ENCODE measurements around the gene BTN1A1.

Gene BTN1A1

DNA sequence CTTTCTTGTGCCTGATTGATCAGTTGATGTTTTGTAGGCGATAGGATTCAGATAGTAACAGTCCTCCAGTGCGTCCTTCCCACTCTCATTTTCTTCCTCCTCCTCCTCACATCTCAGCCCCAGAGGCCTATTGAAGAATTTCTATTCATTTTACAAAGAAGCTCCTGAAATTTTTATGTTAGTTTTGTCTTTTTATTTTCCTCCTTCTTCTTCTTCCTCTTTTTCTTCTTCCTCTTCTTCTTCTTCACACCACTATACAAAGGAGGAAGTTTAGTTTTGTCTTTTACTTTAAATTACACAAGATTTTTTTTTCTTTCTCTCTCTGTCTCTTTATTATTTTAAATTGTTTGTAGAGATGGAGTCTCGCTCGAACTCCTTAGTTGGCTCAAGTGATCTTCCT lies 23.2 kb upstream of the BTN1A1 start:
- H3K27ac ChIP-seq (ENCODE audit: low read depth, low read length): no peak overlapping the region
- no peak overlapping the region for H3K4me3 ChIP-seq (ENCODE audit: low read length)
- H3K36me3 ChIP-seq (ENCODE audit: insufficient read depth, low read length): no peaks in the 10 kb centered on the region
- H3K9me3 ChIP-seq (ENCODE audit: insufficient read depth, low read depth, low read length): peaks cover 15% of the 10 kb centered on the region
- no peak overlapping the region for H3K9ac ChIP-seq (ENCODE audit: low read depth, low read length)
- peaks cover 26% of the 10 kb centered on the region for H3K4me1 ChIP-seq (ENCODE audit: insufficient read depth, low read length)
- no peaks in the 10 kb centered on the region for H3K27me3 ChIP-seq (ENCODE audit: insufficient read depth, low read length)
- WGBS: 89% methylated on average over 4 of the region's 4 CpGs

DNA sequence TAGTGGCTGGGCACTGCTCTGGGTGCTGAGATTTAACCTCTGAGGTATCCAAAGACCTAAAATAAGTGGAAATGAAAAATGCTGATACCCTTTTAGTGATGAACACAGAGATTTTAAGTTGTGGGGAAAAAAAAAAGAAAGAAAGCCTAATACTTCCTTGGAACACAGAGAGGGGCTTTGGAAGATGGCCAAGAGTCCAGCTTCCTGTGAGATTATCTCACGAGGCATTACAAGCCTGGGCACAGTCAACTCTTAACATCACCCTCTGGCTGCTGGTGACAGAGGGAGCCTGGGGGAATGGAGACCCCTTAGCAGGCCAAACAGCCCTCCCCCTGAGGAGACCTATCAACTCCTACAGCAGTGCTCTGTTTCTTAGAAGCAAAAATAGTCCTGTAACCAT lies 22.7 kb upstream of the BTN1A1 start:
- Histone ChIP-seq H3K4me1 (ENCODE audit: insufficient read depth, low read length) (peaks cover 26% of the 10 kb centered on the region), H3K4me3 (ENCODE audit: low read length) (no peak overlapping the region), H3K27me3 (ENCODE audit: insufficient read depth, low read length) (no peaks in the 10 kb centered on the region), H3K36me3 (ENCODE audit: insufficient read depth, low read length) (no peaks in the 10 kb centered on the region), H3K9me3 (ENCODE audit: insufficient read depth, low read depth, low read length) (peaks cover 11% of the 10 kb centered on the region), H3K9ac (ENCODE audit: low read depth, low read length) (no peak overlapping the region), H3K27ac (ENCODE audit: low read depth, low read length) (no peak overlapping the region)
- 100% methylated on average over 1 of the region's 1 CpG for WGBS

DNA sequence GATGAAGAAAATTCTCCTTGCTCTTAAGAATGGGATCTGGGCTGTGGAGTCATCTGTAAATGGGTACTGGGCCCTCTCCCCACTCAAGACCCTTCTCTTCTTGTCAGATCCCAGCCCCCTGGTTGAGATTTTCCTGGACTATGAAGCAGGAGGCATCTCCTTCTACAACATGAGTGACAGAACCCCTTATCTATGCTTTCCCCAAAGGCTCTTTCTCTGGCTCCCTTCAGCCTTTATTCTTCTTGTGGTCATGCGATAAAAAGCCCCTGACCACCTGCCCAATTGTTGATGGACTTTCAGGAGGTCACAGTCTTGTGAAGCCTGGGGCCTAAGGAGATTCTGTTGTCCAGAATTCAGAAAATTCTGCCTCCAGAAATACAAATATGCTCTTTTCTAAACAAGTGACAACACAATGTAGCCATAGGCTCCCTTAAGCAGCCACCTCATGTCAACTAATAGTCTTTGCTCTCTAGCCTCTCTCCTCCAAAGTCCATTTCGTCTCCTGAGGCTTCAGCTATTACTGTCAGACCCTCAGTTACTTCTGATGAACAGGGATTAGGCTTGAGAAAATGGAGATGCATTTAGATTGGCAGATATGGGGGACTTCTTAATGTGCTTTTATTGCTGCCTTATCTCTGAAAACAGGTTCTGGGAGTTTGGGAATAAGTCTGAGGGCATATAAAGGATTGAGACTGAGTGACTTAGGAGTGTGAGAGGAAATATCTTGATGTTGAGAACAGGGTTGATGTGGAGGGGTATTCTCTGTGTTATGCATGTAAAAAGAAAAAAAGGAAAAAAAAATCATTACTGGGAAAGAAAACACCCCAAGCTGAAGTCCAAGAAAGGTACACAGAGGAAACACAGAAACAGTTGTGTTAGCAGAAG lies 21.8 kb upstream of the BTN1A1 start:
- no peaks in the 10 kb centered on the region for H3K36me3 ChIP-seq (ENCODE audit: insufficient read depth, low read length)
- WGBS: 87% methylated on average over 2 of the region's 2 CpGs
- H3K9ac ChIP-seq (ENCODE audit: low read depth, low read length): no peak overlapping the region
- H3K4me1 ChIP-seq (ENCODE audit: insufficient read depth, low read length): peaks cover 26% of the 10 kb centered on the region
- no peaks in the 10 kb centered on the region for H3K27me3 ChIP-seq (ENCODE audit: insufficient read depth, low read length)
- no peak overlapping the region for H3K4me3 ChIP-seq (ENCODE audit: low read length)
- no peak overlapping the region for H3K27ac ChIP-seq (ENCODE audit: low read depth, low read length)
- peaks cover 4% of the 10 kb centered on the region; the same call in 1 of the 2 replicates for H3K9me3 ChIP-seq (ENCODE audit: insufficient read depth, low read depth, low read length)

DNA sequence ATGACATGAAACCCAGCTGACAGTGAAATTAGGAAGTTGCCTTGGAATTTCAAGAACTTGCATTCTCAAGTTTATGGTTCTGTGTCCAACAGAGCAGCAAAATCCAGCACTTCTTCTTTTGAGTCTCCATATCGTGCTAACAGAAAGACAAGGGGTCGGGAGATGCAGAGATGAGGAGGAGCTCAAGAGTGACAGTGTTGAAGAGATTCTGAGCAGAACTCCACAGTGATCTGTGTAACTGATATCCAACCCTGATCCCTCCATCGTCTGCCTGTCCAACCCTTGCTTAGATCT lies 21.2 kb upstream of the BTN1A1 start:
- Histone ChIP-seq H3K4me1 (ENCODE audit: insufficient read depth, low read length) (peaks cover 25% of the 10 kb centered on the region), H3K27me3 (ENCODE audit: insufficient read depth, low read length) (no peaks in the 10 kb centered on the region), H3K9ac (ENCODE audit: low read depth, low read length) (no peak overlapping the region), H3K36me3 (ENCODE audit: insufficient read depth, low read length) (no peaks in the 10 kb centered on the region), H3K4me3 (ENCODE audit: low read length) (no peak overlapping the region), H3K9me3 (ENCODE audit: insufficient read depth, low read depth, low read length) (peaks cover 4% of the 10 kb centered on the region; the same call in 1 of the 2 replicates), H3K27ac (ENCODE audit: low read depth, low read length) (no peak overlapping the region)
- WGBS: 85% methylated on average over 3 of the region's 3 CpGs

DNA sequence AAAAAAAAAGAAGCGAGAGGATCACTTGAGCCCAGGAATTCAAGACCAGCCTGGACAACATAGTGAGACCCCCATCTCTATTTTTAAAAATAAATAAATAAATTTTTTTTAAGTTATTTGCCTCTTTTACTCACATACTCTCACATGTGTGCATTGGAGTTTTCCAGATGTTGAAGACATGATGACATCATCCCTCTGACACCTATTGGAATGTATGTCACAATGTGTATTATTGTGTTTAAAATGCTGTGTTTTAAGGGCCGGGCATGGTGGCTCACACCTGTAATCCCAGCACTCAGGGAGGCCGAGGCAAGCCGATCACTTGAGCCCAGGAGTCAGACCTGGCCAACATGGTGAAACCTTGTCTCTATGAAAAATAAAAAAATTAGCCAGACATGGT lies 17.8 kb upstream of the BTN1A1 start:
- H3K4me3 ChIP-seq (ENCODE audit: low read length): no peak overlapping the region
- H3K27me3 ChIP-seq (ENCODE audit: insufficient read depth, low read length): no peaks in the 10 kb centered on the region
- 95% methylated on average over 4 of the region's 4 CpGs for WGBS
- no peak overlapping the region for H3K27ac ChIP-seq (ENCODE audit: low read depth, low read length)
- no peaks in the 10 kb centered on the region for H3K36me3 ChIP-seq (ENCODE audit: insufficient read depth, low read length)
- H3K9ac ChIP-seq (ENCODE audit: low read depth, low read length): no peak overlapping the region
- no peaks in the 10 kb centered on the region for H3K4me1 ChIP-seq (ENCODE audit: insufficient read depth, low read length)
- H3K9me3 ChIP-seq (ENCODE audit: insufficient read depth, low read depth, low read length): peaks cover 4% of the 10 kb centered on the region; the same call in 1 of the 2 replicates

DNA sequence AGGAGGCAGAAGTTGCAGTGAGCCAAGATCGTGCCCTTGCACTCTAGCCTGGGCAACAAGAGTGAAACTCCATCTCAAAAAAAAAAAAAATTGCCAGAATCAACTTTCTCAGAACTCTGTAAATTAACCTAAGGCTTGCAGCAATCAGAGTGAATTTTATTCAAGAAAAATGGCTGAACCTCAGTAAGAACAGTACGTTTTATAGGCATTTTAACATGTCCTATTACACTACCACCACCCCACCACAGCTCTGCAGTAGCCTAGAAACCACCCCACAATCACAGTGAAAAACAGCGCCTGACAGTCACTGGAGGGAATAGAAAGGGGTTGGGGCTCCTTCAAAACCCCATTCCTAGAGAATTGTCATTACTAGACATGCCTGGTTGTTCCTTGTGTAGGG lies 16.4 kb upstream of the BTN1A1 start:
- WGBS: 96% methylated on average over 3 of the region's 3 CpGs
- no peak overlapping the region for H3K9ac ChIP-seq (ENCODE audit: low read depth, low read length)
- H3K36me3 ChIP-seq (ENCODE audit: insufficient read depth, low read length): no peaks in the 10 kb centered on the region
- peaks cover 4% of the 10 kb centered on the region; the same call in 1 of the 2 replicates for H3K9me3 ChIP-seq (ENCODE audit: insufficient read depth, low read depth, low read length)
- no peaks in the 10 kb centered on the region for H3K4me1 ChIP-seq (ENCODE audit: insufficient read depth, low read length)
- no peaks in the 10 kb centered on the region for H3K27me3 ChIP-seq (ENCODE audit: insufficient read depth, low read length)
- H3K27ac ChIP-seq (ENCODE audit: low read depth, low read length): no peak overlapping the region
- H3K4me3 ChIP-seq (ENCODE audit: low read length): no peak overlapping the region

DNA sequence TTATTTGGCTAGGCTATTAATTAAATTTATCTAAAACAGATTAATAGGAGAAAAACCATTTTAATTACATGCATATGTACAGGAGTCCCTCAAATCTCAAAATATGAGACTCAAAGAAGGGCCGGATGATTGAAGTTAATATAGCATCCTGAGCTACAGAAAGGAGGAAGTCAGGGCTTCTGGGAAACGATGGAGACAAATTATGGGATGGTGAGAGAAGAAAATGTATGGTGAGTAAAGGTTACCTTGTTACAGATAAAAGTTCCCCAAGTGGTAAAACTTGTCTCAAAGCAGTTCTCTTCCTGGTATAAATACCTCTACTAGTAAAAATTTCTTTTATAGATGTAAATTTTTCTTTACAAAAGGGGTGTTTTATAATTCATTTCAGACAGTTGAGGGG lies 15.9 kb upstream of the BTN1A1 start:
- 89% methylated on average over 2 of the region's 2 CpGs for WGBS
- Histone ChIP-seq H3K4me1 (ENCODE audit: insufficient read depth, low read length) (no peaks in the 10 kb centered on the region), H3K27ac (ENCODE audit: low read depth, low read length) (no peak overlapping the region), H3K9ac (ENCODE audit: low read depth, low read length) (no peak overlapping the region), H3K9me3 (ENCODE audit: insufficient read depth, low read depth, low read length) (peaks cover 4% of the 10 kb centered on the region; the same call in 1 of the 2 replicates), H3K4me3 (ENCODE audit: low read length) (no peak overlapping the region), H3K36me3 (ENCODE audit: insufficient read depth, low read length) (no peaks in the 10 kb centered on the region), H3K27me3 (ENCODE audit: insufficient read depth, low read length) (no peaks in the 10 kb centered on the region)

DNA sequence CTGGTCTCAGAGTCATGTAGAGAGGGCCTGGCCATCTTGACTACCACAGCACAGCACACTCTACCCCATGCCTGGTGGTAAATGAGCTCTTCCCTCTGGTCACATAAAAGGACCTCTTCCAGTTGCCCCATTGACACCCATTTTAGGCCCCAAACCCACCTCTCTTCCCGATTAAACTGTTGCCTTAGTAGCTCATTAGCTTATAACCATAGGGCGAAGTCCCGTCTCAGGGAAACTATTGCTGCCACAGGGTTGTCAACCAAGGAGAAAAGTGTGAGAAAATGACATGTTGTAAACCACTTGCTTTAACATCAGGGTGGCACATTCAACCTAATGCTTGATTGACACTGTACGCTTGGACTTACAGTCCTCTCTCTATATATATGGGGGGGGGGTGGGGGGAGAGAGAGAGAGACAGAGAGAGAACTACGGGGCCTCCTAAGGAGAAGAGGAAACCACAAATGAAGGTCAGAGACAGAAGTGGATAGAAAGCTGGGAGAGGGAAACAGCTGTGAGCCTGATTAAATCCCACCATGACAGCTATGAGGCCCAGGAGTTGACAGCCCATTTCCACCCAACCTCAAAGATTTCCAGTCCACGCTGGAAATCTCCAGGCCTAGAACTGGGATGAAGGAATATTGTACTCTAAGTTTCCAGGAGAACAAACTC lies 14.9 kb upstream of the BTN1A1 start:
- Histone ChIP-seq H3K27me3 (ENCODE audit: insufficient read depth, low read length) (no peaks in the 10 kb centered on the region), H3K4me3 (ENCODE audit: low read length) (no peak overlapping the region), H3K36me3 (ENCODE audit: insufficient read depth, low read length) (no peaks in the 10 kb centered on the region), H3K27ac (ENCODE audit: low read depth, low read length) (no peak overlapping the region), H3K4me1 (ENCODE audit: insufficient read depth, low read length) (no peaks in the 10 kb centered on the region), H3K9me3 (ENCODE audit: insufficient read depth, low read depth, low read length) (peaks cover 4% of the 10 kb centered on the region; the same call in 1 of the 2 replicates), H3K9ac (ENCODE audit: low read depth, low read length) (no peak overlapping the region)
- WGBS: 96% methylated on average over 5 of the region's 6 CpGs

DNA sequence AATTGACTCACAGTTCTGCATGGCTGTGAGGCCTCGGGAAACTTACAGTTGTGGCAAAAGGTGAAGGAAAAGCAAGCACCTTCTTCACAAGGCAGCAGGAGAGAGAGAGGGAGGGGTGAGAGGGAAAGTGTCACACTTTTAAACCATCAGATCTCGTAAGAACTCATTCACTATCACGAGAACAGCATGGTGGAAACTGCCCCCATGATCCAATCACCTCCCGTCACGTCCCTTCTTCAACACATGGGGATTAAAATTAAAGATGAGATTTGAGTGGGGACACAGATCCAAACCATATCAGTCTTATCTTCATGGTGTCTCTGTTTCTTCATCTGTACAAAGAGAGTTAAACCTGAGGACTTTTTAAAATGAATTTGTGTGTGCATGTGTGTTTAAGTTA lies 13.7 kb upstream of the BTN1A1 start:
- Histone ChIP-seq H3K9me3 (ENCODE audit: insufficient read depth, low read depth, low read length) (no peaks in the 10 kb centered on the region), H3K4me3 (ENCODE audit: low read length) (no peak overlapping the region), H3K27ac (ENCODE audit: low read depth, low read length) (no peak overlapping the region), H3K4me1 (ENCODE audit: insufficient read depth, low read length) (no peaks in the 10 kb centered on the region), H3K27me3 (ENCODE audit: insufficient read depth, low read length) (no peaks in the 10 kb centered on the region), H3K9ac (ENCODE audit: low read depth, low read length) (no peak overlapping the region), H3K36me3 (ENCODE audit: insufficient read depth, low read length) (no peaks in the 10 kb centered on the region)
- 95% methylated on average over 4 of the region's 5 CpGs for WGBS

DNA sequence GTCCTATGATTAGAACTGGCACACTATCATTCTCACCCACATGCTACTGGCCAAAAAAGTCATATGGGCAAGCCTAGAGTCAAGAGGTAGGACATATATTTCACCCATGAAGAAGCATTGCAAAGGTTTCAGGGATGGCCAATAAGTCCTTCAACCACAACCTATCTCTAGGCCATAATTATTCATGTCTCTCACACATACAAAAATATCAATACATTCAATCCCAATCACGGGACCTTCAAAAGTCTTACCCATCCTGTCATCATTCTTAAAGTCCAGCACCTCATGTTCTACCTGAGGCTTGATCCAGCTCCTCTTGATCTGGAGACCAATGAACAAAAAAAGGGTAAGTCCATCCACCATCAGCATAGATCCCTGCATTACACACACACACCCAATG lies 12.6 kb upstream of the BTN1A1 start:
- Histone ChIP-seq H3K9me3 (ENCODE audit: insufficient read depth, low read depth, low read length) (no peaks in the 10 kb centered on the region), H3K36me3 (ENCODE audit: insufficient read depth, low read length) (no peaks in the 10 kb centered on the region), H3K4me3 (ENCODE audit: low read length) (no peak overlapping the region), H3K27me3 (ENCODE audit: insufficient read depth, low read length) (no peaks in the 10 kb centered on the region), H3K4me1 (ENCODE audit: insufficient read depth, low read length) (no peaks in the 10 kb centered on the region), H3K9ac (ENCODE audit: low read depth, low read length) (no peak overlapping the region), H3K27ac (ENCODE audit: low read depth, low read length) (no peak overlapping the region)
- 92% methylated on average over 1 of the region's 1 CpG for WGBS

DNA sequence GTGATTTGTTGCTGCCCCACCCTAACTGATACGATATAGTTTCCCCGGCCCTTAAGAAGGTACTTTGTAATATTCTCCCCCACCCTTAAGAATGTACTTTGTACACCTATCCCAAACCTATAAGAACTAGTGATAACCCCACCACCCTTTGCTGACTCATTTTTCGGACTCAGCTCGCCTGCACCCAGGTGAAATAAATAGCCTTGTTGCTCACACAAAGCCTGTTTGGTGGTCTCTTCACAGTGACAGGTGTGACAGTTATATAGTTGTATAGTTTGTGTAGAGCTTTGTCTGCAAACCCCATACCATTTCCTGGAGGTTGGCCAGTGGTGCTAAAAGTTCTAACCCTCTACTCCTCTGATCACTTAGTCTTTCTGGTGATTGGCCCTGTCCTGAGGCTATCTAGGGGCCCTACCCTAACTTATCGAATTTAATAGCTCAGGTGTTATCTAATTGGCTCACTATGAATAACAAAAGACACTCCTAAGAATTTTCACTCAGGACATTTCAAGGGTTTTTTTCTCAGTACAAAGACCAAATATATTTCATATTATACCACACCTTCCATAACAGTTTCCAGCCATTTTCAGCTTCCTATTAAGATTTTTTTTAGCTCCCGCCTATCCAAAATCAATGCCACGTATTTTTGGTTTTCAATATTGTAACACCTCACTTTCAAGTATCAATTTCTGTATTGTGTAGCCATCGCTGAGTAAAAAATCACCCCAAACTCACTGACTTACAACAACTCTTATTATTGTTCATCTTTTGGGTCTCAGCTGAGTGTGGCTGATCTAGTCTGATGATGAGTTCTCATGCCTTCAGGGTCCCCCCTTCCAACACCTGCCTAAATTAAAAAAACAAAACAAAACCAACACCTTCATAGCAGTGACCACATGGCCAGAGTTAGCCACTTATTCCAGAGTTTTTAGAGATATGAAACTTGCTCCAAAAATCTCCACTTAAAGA lies 9.8 kb upstream of the BTN1A1 start:
- Histone ChIP-seq H3K9me3 (ENCODE audit: insufficient read depth, low read depth, low read length) (no peaks in the 10 kb centered on the region), H3K27me3 (ENCODE audit: insufficient read depth, low read length) (no peaks in the 10 kb centered on the region), H3K9ac (ENCODE audit: low read depth, low read length) (no peak overlapping the region), H3K27ac (ENCODE audit: low read depth, low read length) (no peak overlapping the region), H3K36me3 (ENCODE audit: insufficient read depth, low read length) (no peaks in the 10 kb centered on the region), H3K4me3 (ENCODE audit: low read length) (no peak overlapping the region), H3K4me1 (ENCODE audit: insufficient read depth, low read length) (no peaks in the 10 kb centered on the region)
- 95% methylated on average over 8 of the region's 8 CpGs for WGBS

All from HUES64 (cell line).